ENCODE measurements around the gene FANCI.

DNA sequence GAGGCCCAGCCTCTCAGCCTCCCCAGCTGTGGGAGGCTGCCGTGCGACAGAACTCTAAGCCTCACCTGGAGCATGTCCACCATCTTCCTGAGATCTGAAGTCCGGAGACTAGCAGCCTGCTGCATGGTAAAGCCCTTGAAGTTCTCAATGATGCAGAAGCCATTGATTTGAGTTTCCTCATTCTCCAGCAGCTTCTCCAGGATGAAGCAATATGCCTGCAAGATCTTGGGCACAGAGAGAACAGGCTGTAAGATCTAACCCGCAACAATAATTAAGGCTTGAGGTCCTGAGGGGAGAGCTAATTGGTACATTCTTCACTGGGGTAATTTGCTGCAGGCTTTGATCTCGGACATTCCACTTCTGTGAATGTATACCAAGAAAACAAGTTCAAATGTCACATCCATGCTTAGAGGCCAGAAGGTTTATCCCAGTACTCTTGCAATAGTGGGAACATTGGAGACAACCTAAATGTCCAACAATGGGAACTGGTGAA, 32.1 kb upstream of the FANCI start:
- TF ChIP-seq, protein P1, sequence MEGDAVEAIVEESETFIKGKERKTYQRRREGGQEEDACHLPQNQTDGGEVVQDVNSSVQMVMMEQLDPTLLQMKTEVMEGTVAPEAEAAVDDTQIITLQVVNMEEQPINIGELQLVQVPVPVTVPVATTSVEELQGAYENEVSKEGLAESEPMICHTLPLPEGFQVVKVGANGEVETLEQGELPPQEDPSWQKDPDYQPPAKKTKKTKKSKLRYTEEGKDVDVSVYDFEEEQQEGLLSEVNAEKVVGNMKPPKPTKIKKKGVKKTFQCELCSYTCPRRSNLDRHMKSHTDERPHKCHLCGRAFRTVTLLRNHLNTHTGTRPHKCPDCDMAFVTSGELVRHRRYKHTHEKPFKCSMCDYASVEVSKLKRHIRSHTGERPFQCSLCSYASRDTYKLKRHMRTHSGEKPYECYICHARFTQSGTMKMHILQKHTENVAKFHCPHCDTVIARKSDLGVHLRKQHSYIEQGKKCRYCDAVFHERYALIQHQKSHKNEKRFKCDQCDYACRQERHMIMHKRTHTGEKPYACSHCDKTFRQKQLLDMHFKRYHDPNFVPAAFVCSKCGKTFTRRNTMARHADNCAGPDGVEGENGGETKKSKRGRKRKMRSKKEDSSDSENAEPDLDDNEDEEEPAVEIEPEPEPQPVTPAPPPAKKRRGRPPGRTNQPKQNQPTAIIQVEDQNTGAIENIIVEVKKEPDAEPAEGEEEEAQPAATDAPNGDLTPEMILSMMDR (IDR thresholded peaks at IDR 0.05; ENCODE audit: low read length), result no peak
- TF ChIP-seq EZH2 (optimal IDR thresholded peaks at IDR 0.05; ENCODE audit: low read depth, low read length) (no peak), EZH2phosphoT487 (IDR thresholded peaks at IDR 0.05; ENCODE audit: low read length) (no peak)
